IMR-90 (cell line): ENCODE data around the gene TMUB1.

Experiments used
- CEBPB ChIP-seq: IDR thresholded peaks from 2 replicates; pipeline ENCODE4 v1.6.1; 2012; ENCODE audit warnings: low read depth, low read length, improper control_type of control experiment
- FOS ChIP-seq: fragments of 150-350 bp; IDR thresholded peaks from 2 replicates; pipeline ENCODE4 v1.6.1; 2016; ENCODE audit warnings: low read depth, low read length
- NFE2L2 ChIP-seq: fragments of 150-350 bp; IDR thresholded peaks from 2 replicates; pipeline ENCODE4 v1.6.1; 2016; ENCODE audit warnings: low read depth, mild to moderate bottlenecking, low read length
- RCOR1 ChIP-seq: IDR thresholded peaks from 2 replicates; pipeline ENCODE4 v1.6.1; 2012; ENCODE audit warnings: mild to moderate bottlenecking, low read length, improper control_type of control experiment; ENCODE audit not compliant: insufficient replicate concordance
- RFX5 ChIP-seq: IDR thresholded peaks from 2 replicates; pipeline ENCODE4 v1.8.0; 2012; ENCODE audit warnings: low read depth, mild to moderate bottlenecking, low read length, moderate library complexity
- SMC3 ChIP-seq: fragments of 150-350 bp; IDR thresholded peaks from 2 replicates; pipeline ENCODE4 v1.6.1; 2016; ENCODE audit warnings: low read depth, mild to moderate bottlenecking, antibody characterized with exemption, low read length, moderate library complexity
- TF ChIP-seq, protein P1 (sequence below): conservative IDR thresholded peaks from 2 replicates; pipeline ENCODE4 v1.5.1; 2012; ENCODE audit warnings: mild to moderate bottlenecking, low read depth, low read length, improper control_type of control experiment
- TF ChIP-seq, protein P2 (sequence below): fragments of 150-350 bp; IDR thresholded peaks from 2 replicates; pipeline ENCODE4 v1.6.1; 2017; ENCODE audit warnings: mild to moderate bottlenecking, antibody characterized with exemption, low read length, low read depth

- TF ChIP-seq RCOR1, result no peak
- TF ChIP-seq, protein P1, sequence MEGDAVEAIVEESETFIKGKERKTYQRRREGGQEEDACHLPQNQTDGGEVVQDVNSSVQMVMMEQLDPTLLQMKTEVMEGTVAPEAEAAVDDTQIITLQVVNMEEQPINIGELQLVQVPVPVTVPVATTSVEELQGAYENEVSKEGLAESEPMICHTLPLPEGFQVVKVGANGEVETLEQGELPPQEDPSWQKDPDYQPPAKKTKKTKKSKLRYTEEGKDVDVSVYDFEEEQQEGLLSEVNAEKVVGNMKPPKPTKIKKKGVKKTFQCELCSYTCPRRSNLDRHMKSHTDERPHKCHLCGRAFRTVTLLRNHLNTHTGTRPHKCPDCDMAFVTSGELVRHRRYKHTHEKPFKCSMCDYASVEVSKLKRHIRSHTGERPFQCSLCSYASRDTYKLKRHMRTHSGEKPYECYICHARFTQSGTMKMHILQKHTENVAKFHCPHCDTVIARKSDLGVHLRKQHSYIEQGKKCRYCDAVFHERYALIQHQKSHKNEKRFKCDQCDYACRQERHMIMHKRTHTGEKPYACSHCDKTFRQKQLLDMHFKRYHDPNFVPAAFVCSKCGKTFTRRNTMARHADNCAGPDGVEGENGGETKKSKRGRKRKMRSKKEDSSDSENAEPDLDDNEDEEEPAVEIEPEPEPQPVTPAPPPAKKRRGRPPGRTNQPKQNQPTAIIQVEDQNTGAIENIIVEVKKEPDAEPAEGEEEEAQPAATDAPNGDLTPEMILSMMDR, result no peak
- TF ChIP-seq RFX5, result no peak
- no peak for TF ChIP-seq NFE2L2
- TF ChIP-seq CEBPB, result no peak
- no peak for TF ChIP-seq SMC3
- TF ChIP-seq, protein P2, sequence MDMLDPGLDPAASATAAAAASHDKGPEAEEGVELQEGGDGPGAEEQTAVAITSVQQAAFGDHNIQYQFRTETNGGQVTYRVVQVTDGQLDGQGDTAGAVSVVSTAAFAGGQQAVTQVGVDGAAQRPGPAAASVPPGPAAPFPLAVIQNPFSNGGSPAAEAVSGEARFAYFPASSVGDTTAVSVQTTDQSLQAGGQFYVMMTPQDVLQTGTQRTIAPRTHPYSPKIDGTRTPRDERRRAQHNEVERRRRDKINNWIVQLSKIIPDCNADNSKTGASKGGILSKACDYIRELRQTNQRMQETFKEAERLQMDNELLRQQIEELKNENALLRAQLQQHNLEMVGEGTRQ, result no peak
- no peak for TF ChIP-seq FOS
These were observed 8.3 kb downstream of the TMUB1 start for GRCh38 chr7:151074817-151075661.
